Cardiac fibroblast (primary cell): ENCODE data around the gene ADCY1.

Source experiments
- DNase-seq, 2 donors: peaks; one replicate each; pipeline versions ENCODE4 v3.0.0 to v3.0.0-alpha.2; 2010; ENCODE audit warnings: low read depth in 2 of 2
- H3K4me3 ChIP-seq, 2 donors: replicated peaks in 1 of 2; 1 replicate in 1 of 2; 2 replicates in 1 of 2; pipeline ENCODE4 v1.5.1; 2011; ENCODE audit warnings: low read depth in 2 of 2, low read length in 2 of 2, mild to moderate bottlenecking in 2 of 2, moderate library complexity in 1 of 2
- CTCF ChIP-seq: IDR thresholded peaks from one replicate; pipeline ENCODE4 v1.5.1; 2011; ENCODE audit warnings: low read depth, mild to moderate bottlenecking, low read length, inconsistent platforms

ADCY1 gene

GRCh38 chr7:45563941-45564461 lies 10.2 kb upstream of the ADCY1 start:
- TF ChIP-seq CTCF, result no peak
- no peak for DNase-seq
- H3K4me3 ChIP-seq, result no peak overlapping the region

- no peak for TF ChIP-seq CTCF
- no peak overlapping the region for H3K4me3 ChIP-seq
- DNase-seq, result no peak
These were observed 9.7 kb upstream of the ADCY1 start for GRCh38 chr7:45564485-45564884.

GRCh38 chr7:45564886-45565455 lies 9.2 kb upstream of the ADCY1 start:
- no peak for DNase-seq
- TF ChIP-seq CTCF, result no peak

GRCh38 chr7:45566386-45566785 lies 7.8 kb upstream of the ADCY1 start:
- no peak for TF ChIP-seq CTCF
- no peak overlapping the region for H3K4me3 ChIP-seq
- DNase-seq, result no peak

More at GRCh38 chr7:45564886-45565455, 9.2 kb upstream of the ADCY1 start:
- no peak overlapping the region for H3K4me3 ChIP-seq

- TF ChIP-seq CTCF, result no peak
- DNase-seq, result no peak
- no peak overlapping the region for H3K4me3 ChIP-seq
These were observed 7.2 kb upstream of the ADCY1 start for GRCh38 chr7:45566961-45567360.

- no peak for TF ChIP-seq CTCF
- no peak overlapping the region for H3K4me3 ChIP-seq
- no peak for DNase-seq
These were observed 6.5 kb upstream of the ADCY1 start for GRCh38 chr7:45567713-45568112.
